ENCODE measurements around the gene ITPR1. TPM values are rescaled to one million over a fixed set of nuclear protein-coding genes. Genes with fewer than 3 reads are reported as not detected.

ITPR1 gene
- total and polyA plus RNA-seq, 10 of the 15 experiments (the other 5 are each of a cell fraction or from before 2014, with no cell fraction given): 12.2 to 239 (median 28.4) TPM

DNA sequence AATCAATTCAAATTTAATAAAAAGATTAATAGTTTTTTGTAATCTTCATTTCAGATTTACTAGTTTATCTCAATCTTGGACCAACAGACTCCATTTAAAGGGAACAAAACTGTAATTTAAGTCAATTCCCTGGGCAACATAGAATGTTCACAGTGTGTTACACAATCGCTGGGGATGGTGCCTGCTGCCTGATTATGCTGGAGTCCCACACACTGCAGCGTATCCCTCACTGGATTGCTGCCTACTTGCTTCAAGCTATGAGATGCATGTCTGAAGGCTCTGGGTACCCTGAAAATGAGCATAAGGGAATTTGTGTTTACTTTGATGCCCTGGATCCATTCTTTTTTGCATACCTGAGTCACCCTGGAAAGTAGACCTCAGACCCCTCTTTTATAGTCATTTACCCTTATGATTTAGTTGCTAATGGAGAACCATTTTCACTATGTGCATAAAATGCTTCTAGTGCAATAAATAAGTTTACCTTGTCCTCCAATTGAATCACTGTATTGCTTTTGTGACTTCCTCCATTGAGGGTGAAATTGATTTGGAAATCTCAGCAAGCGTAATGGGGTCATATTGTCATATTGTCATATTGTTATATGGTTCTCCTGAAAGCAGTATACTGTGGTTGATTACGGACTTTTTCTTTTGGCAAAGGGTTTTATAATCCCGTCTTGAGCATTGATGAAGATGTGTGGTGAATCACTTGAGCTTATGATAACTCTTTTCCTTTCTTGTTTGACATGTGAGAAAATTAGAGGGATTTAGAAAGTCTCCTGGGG is 35.9 kb downstream of the ITPR1 start:
- FAIRE-seq (no peak), DNase-seq (ENCODE audit: low read depth, low spot score) (no peak), ATAC-seq (no peak)
- ChIA-PET SMC1A (ENCODE audit: uncharacterized antibody, unreplicated experiment) (interaction anchor here (1.6 kb wide), 1 partner anchor 11 kb away, joined by 4 read pairs; no protein-coding TSS in a partner anchor), POLR2A (no interaction called here), RAD21 (ENCODE audit: unreplicated experiment) (no interaction called here), CTCF (interaction anchor here (1.5 kb wide), 1 partner anchor 179 kb away, joined by 3 read pairs; no protein-coding TSS in a partner anchor)
- no peak overlapping the region for H3K4me3 ChIP-seq
- no peak overlapping the region for H3K9ac ChIP-seq (ENCODE audit: control insufficient read depth, insufficient read depth, low read length)
- H3K4me2 ChIP-seq (ENCODE audit: control insufficient read depth, insufficient read depth): no peak overlapping the region
- no peaks in the 10 kb centered on the region for H3K79me2 ChIP-seq (ENCODE audit: control insufficient read depth, insufficient read depth, low read length)
- peaks cover 0 to 2% of the 10 kb centered on the region in 2 experiments; a peak in 2 of 4 replicates for H3K36me3 ChIP-seq (ENCODE audit: control insufficient read depth in 2 of 2, insufficient read depth in 2 of 2, low read length in 1 of 2)
- no peaks in the 10 kb centered on the region; the same call in 1 of the 2 replicates for H3K4me1 ChIP-seq (ENCODE audit: control insufficient read depth, insufficient read depth, low read length)
- no peak overlapping the region for H3K27ac ChIP-seq (ENCODE audit: control insufficient read depth, insufficient read depth)
- BruUV-seq (replicated peaks): no TSS peak
- no peaks in the 10 kb centered on the region for H3K9me3 ChIP-seq (replicated peaks; ENCODE audit: control insufficient read depth, insufficient read depth, low read length)
- no peak overlapping the region for H2AFZ ChIP-seq (ENCODE audit: control insufficient read depth, low read depth, low read length)
- in situ Hi-C loops (cut with MboI): no loop called here
- intact Hi-C loops (cut with micrococcal nuclease; ENCODE audit: unreplicated experiment): no loop called here
- WGBS (ENCODE audit: insufficient coverage, insufficient replicate concordance, low lambda C conversion rate, missing lambda C conversion rate): 88% methylated on average over 5 of the region's 5 CpGs
- no peaks in the 10 kb centered on the region for H3K27me3 ChIP-seq (replicated peaks in 1 of 2; ENCODE audit: control insufficient read depth in 2 of 2, insufficient read depth in 2 of 2, low read length in 1 of 2)
- peaks cover 8% of the 10 kb centered on the region; the same call in 1 of the 2 replicates for H4K20me1 ChIP-seq (ENCODE audit: control insufficient read depth, insufficient read depth)
- TF ChIP-seq ZSCAN29 (IDR thresholded peaks at IDR 0.05) (no peak), SIX5 (IDR thresholded peaks at IDR 0.05; ENCODE audit: low read depth, low read length, severe bottlenecking) (no peak), BHLHE40 (IDR thresholded peaks at IDR 0.05; ENCODE audit: borderline replicate concordance in 1 of 2, low read depth in 2 of 2, low read length in 1 of 2) (no peak), BCLAF1 (IDR thresholded peaks at IDR 0.05) (no peak), EP300 (IDR thresholded peaks at IDR 0.05; ENCODE audit: borderline replicate concordance in 1 of 2, control insufficient read depth in 1 of 2, low read depth in 2 of 2, low read length in 2 of 2) (no peak), NR2F1 (conservative IDR thresholded peaks at IDR 0.05) (no peak), ATF2 (IDR thresholded peaks at IDR 0.05; ENCODE audit: low read length) (no peak), ASH2L (IDR thresholded peaks at IDR 0.05; ENCODE audit: borderline replicate concordance, low read depth) (no peak), RELA (IDR thresholded peaks at IDR 0.05; ENCODE audit: borderline replicate concordance, partially characterized antibody) (no peak), MTA2 (IDR thresholded peaks at IDR 0.05; ENCODE audit: low read depth) (no peak), GABPA (IDR thresholded peaks at IDR 0.05; ENCODE audit: low read depth) (no peak), SUZ12 (IDR thresholded peaks at IDR 0.05; ENCODE audit: unreplicated experiment) (no peak)
- TF ChIP-seq, protein P1, sequence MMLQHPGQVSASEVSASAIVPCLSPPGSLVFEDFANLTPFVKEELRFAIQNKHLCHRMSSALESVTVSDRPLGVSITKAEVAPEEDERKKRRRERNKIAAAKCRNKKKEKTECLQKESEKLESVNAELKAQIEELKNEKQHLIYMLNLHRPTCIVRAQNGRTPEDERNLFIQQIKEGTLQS (IDR thresholded peaks at IDR 0.05; ENCODE audit: borderline replicate concordance, extremely low read depth, low read depth, low read length): no peak
- TF ChIP-seq, protein P2, sequence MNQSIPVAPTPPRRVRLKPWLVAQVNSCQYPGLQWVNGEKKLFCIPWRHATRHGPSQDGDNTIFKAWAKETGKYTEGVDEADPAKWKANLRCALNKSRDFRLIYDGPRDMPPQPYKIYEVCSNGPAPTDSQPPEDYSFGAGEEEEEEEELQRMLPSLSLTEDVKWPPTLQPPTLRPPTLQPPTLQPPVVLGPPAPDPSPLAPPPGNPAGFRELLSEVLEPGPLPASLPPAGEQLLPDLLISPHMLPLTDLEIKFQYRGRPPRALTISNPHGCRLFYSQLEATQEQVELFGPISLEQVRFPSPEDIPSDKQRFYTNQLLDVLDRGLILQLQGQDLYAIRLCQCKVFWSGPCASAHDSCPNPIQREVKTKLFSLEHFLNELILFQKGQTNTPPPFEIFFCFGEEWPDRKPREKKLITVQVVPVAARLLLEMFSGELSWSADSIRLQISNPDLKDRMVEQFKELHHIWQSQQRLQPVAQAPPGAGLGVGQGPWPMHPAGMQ (IDR thresholded peaks at IDR 0.05; ENCODE audit: borderline replicate concordance): no peak

All from GM12878 (cell line).